Uterus (tissue), 4 donors: Measurements from ENCODE around the gene HCRTR1. TPM values are rescaled to one million over a fixed set of nuclear protein-coding genes. Genes with fewer than 3 reads are reported as not detected.
A peak's percentile ranks its signal among the peaks of the same experiment; 100 is the strongest.

Experiments used
- DNase-seq, 2 donors: peaks; one replicate each; pipeline ENCODE4 v3.0.0-alpha.2; 2019 to 2020
- H3K27ac ChIP-seq, 2 donors: fragments of 200-600 bp; sonication (generic); 1 replicate in 1 of 2; 2 replicates in 1 of 2; pipeline ENCODE4 v1.5.1; 2016 to 2018
- H3K27me3 ChIP-seq, 2 donors: fragments of 200-600 bp; sonication (generic); one replicate each; pipeline ENCODE4 v1.5.1; 2018 to 2019; ENCODE audit warnings: control low read depth in 1 of 2
- H3K36me3 ChIP-seq, 2 donors: fragments of 200-600 bp; sonication (generic); one replicate each; pipeline ENCODE4 v1.5.1; 2019; ENCODE audit warnings: control low read depth in 1 of 2
- H3K4me1 ChIP-seq, 2 donors: fragments of 200-600 bp; sonication (generic); one replicate each; pipeline ENCODE4 v1.5.1; 2018 to 2019; ENCODE audit warnings: control low read depth in 1 of 2
- H3K4me3 ChIP-seq, 2 donors: fragments of 200-600 bp; sonication (generic); 1 replicate in 1 of 2; 2 replicates in 1 of 2; pipeline ENCODE4 v1.5.1; 2018 to 2019; ENCODE audit warnings: mild to moderate bottlenecking in 1 of 2
- H3K9me3 ChIP-seq, 2 donors: fragments of 200-600 bp; sonication (generic); one replicate each; pipeline ENCODE4 v1.5.1; 2019; ENCODE audit warnings: control low read depth in 1 of 2
- POLR2A ChIP-seq, 2 donors: fragments of 450-650 bp; IDR thresholded peaks; one replicate each; pipeline ENCODE4 v1.6.1; 2016; ENCODE audit warnings: antibody characterized with exemption in 2 of 2, mild to moderate bottlenecking in 1 of 2, moderate library complexity in 1 of 2
- intact Hi-C: fragments of 100-400 bp; cut with DNase I; formaldehyde crosslinking; loops from one replicate; pipeline ENCODE4 v1.15.1; 2023; ENCODE audit warnings: low total_unique reads
- total RNA-seq, 4 donors: library from RNA; depleted of rRNA in 3 of 4; stranded (reverse); fragments of >200 nt in 3 of 4; gene quantifications; one replicate each; pipeline versions ENCODE4 v1.1.0 to v1.2.4, GENCODE V29; 2014 to 2023
- TF ChIP-seq, protein P1 (sequence below), 4 experiments: fragments of 200-600 bp in 2 of 4; fragments of 450-650 bp in 2 of 4; sonication (generic) in 2 of 4; IDR thresholded peaks; one replicate each; pipeline ENCODE4 v1.5.1; 2016 to 2019; ENCODE audit warnings: antibody characterized with exemption in 4 of 4, mild to moderate bottlenecking in 2 of 4, moderate library complexity in 1 of 4
- donor health status: DM: yes; HTN: yes; CAD: no.

The HCRTR1 gene
- total RNA-seq, 4 donors from 2014 or later: not detected

GRCh38 chr1:31669786-31670592 is 52.5 kb downstream of the HCRTR1 start:
- Histone ChIP-seq H3K27me3 (no peaks in the 10 kb centered on the region), H3K4me3 (peak overlapping the region; percentile 10 to 12), H3K27ac (peak overlapping the region; percentile 55 to 68), H3K9me3 (no peaks in the 10 kb centered on the region), H3K4me1 (peaks cover 8 to 20% of the 10 kb centered on the region in 2 donors), H3K36me3 (no peaks in the 10 kb centered on the region)
- intact Hi-C loops: loop anchor here (5.0 kb wide), 1 partner anchor 117 kb away; no protein-coding TSS in a partner anchor
- peak; percentile 66 to 70 for DNase-seq
- TF ChIP-seq, protein P1, sequence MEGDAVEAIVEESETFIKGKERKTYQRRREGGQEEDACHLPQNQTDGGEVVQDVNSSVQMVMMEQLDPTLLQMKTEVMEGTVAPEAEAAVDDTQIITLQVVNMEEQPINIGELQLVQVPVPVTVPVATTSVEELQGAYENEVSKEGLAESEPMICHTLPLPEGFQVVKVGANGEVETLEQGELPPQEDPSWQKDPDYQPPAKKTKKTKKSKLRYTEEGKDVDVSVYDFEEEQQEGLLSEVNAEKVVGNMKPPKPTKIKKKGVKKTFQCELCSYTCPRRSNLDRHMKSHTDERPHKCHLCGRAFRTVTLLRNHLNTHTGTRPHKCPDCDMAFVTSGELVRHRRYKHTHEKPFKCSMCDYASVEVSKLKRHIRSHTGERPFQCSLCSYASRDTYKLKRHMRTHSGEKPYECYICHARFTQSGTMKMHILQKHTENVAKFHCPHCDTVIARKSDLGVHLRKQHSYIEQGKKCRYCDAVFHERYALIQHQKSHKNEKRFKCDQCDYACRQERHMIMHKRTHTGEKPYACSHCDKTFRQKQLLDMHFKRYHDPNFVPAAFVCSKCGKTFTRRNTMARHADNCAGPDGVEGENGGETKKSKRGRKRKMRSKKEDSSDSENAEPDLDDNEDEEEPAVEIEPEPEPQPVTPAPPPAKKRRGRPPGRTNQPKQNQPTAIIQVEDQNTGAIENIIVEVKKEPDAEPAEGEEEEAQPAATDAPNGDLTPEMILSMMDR (IDR thresholded peaks at IDR 0.05): peak in 2 of 4 experiments; percentile 6 to 40
- TF ChIP-seq POLR2A (IDR thresholded peaks at IDR 0.05): peak in 1 of 2 donors; percentile 21

GRCh38 chr1:31670593-31670964 is 53.1 kb downstream of the HCRTR1 start:
- intact Hi-C loops: no loop called here
- DNase-seq: no peak
- peak overlapping the region; percentile 55 to 68 for H3K27ac ChIP-seq
- H3K36me3 ChIP-seq: no peaks in the 10 kb centered on the region
- TF ChIP-seq, protein P1 (IDR thresholded peaks at IDR 0.05): no peak
- H3K27me3 ChIP-seq: no peaks in the 10 kb centered on the region
- no peaks in the 10 kb centered on the region for H3K9me3 ChIP-seq
- peak overlapping the region; percentile 10 to 12 for H3K4me3 ChIP-seq
- H3K4me1 ChIP-seq: peaks cover 8 to 20% of the 10 kb centered on the region in 2 donors

DNA sequence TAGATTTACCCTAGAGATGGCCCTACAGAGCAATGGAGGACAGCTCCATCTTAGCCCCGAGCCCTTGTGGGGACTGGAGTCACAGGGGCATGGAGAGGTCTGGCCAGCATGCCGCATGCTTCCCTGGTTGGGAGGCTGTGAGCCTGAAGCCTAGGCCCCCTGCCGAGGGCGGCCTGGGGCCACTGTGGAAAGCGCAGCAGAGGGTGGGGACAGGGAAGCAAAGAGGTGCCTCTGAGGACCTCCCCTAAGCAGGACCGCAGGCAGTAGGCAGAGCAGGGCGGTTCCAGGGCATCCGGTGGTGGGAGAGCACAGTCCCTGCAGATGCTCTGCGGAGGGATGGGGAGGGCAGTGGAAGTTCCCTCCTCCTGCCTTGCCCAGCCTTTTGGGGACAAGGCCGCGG is 53.7 kb downstream of the HCRTR1 start:
- no peaks in the 10 kb centered on the region for H3K27me3 ChIP-seq
- no peak for DNase-seq
- no peaks in the 10 kb centered on the region for H3K9me3 ChIP-seq
- no peak overlapping the region for H3K4me3 ChIP-seq
- peaks cover 8 to 20% of the 10 kb centered on the region in 2 donors for H3K4me1 ChIP-seq
- TF ChIP-seq, protein P1 (IDR thresholded peaks at IDR 0.05): no peak
- TF ChIP-seq POLR2A (IDR thresholded peaks at IDR 0.05): no peak
- H3K36me3 ChIP-seq: no peaks in the 10 kb centered on the region
- intact Hi-C loops: no loop called here
- H3K27ac ChIP-seq: peak overlapping the region; percentile 55 to 68

DNA sequence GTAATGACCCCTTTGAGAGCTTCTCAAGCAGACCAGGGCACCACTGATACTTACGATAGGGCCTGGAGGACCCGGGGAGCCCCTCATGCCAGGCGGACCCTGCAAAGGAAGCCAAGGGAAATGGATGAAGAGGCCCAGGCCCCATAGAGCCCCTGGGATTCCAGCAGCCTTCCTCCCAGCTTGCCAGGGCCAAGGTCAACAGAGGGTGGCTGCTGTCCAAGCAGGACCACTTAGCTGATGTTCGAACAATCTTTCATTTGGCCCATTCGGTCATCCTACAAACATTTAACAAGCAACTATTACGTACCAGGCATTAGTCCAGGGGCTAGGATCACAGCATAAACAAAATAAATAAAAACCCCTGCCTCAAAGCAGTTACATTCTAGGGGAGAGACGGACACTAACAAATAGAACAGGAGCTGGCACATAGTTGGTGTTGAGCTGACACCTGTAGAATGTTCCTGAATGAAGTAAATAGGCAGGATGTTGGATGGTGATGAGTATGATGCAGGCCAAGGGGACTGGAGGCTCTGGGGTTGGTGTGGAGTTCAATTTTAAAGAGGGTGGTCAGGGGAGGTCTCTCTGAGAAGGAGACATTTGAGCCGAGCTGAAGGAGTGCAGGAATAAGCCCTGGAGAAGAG is 54.2 kb downstream of the HCRTR1 start:
- no peak for DNase-seq
- H3K27me3 ChIP-seq: no peaks in the 10 kb centered on the region
- H3K27ac ChIP-seq: peak overlapping the region; percentile 55 to 68
- intact Hi-C loops: no loop called here
- H3K36me3 ChIP-seq: no peaks in the 10 kb centered on the region
- H3K9me3 ChIP-seq: no peaks in the 10 kb centered on the region
- TF ChIP-seq, protein P1 (IDR thresholded peaks at IDR 0.05): no peak
- TF ChIP-seq POLR2A (IDR thresholded peaks at IDR 0.05): no peak
- no peak overlapping the region for H3K4me3 ChIP-seq
- H3K4me1 ChIP-seq: peaks cover 8 to 20% of the 10 kb centered on the region in 2 donors

GRCh38 chr1:31672986-31673385 is 55.5 kb downstream of the HCRTR1 start:
- Histone ChIP-seq H3K4me3 (no peak overlapping the region), H3K27me3 (no peaks in the 10 kb centered on the region), H3K9me3 (no peaks in the 10 kb centered on the region), H3K36me3 (no peaks in the 10 kb centered on the region), H3K27ac (peak overlapping the region; percentile 3 to 31), H3K4me1 (peaks cover 8 to 20% of the 10 kb centered on the region in 2 donors)
- no peak for DNase-seq
- TF ChIP-seq POLR2A (IDR thresholded peaks at IDR 0.05): no peak
- TF ChIP-seq, protein P1 (IDR thresholded peaks at IDR 0.05): no peak
- intact Hi-C loops: no loop called here
